ENCODE data around the gene SIPA1. TPM values are rescaled to one million over a fixed set of nuclear protein-coding genes. Genes with fewer than 3 reads are reported as not detected.

SIPA1 gene
- total and polyA plus RNA-seq, 2 of the 8 experiments (the other 6 are each of a cell fraction or from before 2014, with no cell fraction given): 35.3 to 72.2 TPM

GRCh38 chr11:65657426-65657825 lies 19.5 kb downstream of the SIPA1 start:
- CTCF ChIA-PET (ENCODE audit: partially characterized antibody): interaction anchor here (1.1 to 1.5 kb wide), 6 partner anchors 7 to 231 kb away, joined by 3 to 5 read pairs (median 4); partner anchors contain the start of genes FIBP and SIPA1

More at GRCh38 chr11:65657426-65657825, 19.5 kb downstream of the SIPA1 start:
- Histone ChIP-seq H3K79me2 (ENCODE audit: control insufficient read depth in 1 of 2, insufficient read depth in 2 of 2, low read length in 2 of 2) (peaks cover 0 to 14% of the 10 kb centered on the region in 2 experiments; a peak in 1 of 4 replicates), H3K4ac (replicated peaks; ENCODE audit: insufficient read length, low read depth, low read length) (no peak overlapping the region), H3K23me2 (ENCODE audit: low read depth, low read length) (peaks cover 4% of the 10 kb centered on the region; the same call in 1 of the 2 replicates), H2AK5ac (ENCODE audit: low read depth, low read length) (no peak overlapping the region), H3K4me2 (ENCODE audit: insufficient read depth in 1 of 2, low read depth in 2 of 2, low read length in 2 of 2) (no peak overlapping the region), H3K56ac (replicated peaks; ENCODE audit: insufficient read length, low read depth, low read length) (no peak overlapping the region), H3K4me3 (ENCODE audit: extremely low read depth in 1 of 4, insufficient read depth in 2 of 4, low read depth in 3 of 4, low read length in 4 of 4) (no peak overlapping the region), H4K91ac (replicated peaks; ENCODE audit: insufficient read length, low read length) (no peak overlapping the region), H3K18ac (ENCODE audit: extremely low read depth, low read length) (no peak overlapping the region), H3K79me1 (ENCODE audit: low read depth, low read length) (peaks cover 3% of the 10 kb centered on the region; the same call in 1 of the 2 replicates), H2AFZ (ENCODE audit: low read length) (no peak overlapping the region), H2BK15ac (ENCODE audit: low read length) (no peak overlapping the region), H2BK20ac (ENCODE audit: low read length) (no peak overlapping the region), H2BK5ac (ENCODE audit: low read depth, low read length) (no peak overlapping the region), H4K5ac (ENCODE audit: insufficient read length, low read depth, low read length) (no peak overlapping the region), H3K23ac (ENCODE audit: insufficient read length) (no peak overlapping the region), H3K14ac (ENCODE audit: insufficient read length) (no peak overlapping the region), H3K27ac (ENCODE audit: low read depth, low read length) (no peak overlapping the region), H3K9me3 (ENCODE audit: insufficient read depth in 2 of 2, low read depth in 1 of 2, low read length in 1 of 2) (no peaks in the 10 kb centered on the region), H4K8ac (ENCODE audit: extremely low read depth, insufficient read depth, low read length) (no peak overlapping the region), H2BK12ac (ENCODE audit: low read depth, low read length) (no peak overlapping the region), H3K9ac (replicated peaks in 1 of 4; ENCODE audit: extremely low read depth in 1 of 4, low read depth in 3 of 4, low read length in 3 of 4) (no peak overlapping the region), H3K27me3 (replicated peaks in 1 of 4; ENCODE audit: control insufficient read depth in 3 of 4, extremely low read depth in 1 of 4, insufficient read depth in 3 of 4, low read length in 3 of 4) (no peaks in the 10 kb centered on the region), H2BK120ac (replicated peaks; ENCODE audit: low read depth, low read length) (no peak overlapping the region), H3K36me3 (ENCODE audit: control insufficient read depth in 2 of 4, insufficient read depth in 4 of 4, low read length in 3 of 4) (peaks cover 32 to 58% (median 41%) of the 10 kb centered on the region in 4 experiments), H4K20me1 (replicated peaks in 1 of 2; ENCODE audit: control insufficient read depth in 1 of 2, insufficient read depth in 2 of 2, low read length in 2 of 2) (peaks cover 0 to 6% of the 10 kb centered on the region in 2 experiments), H3K4me1 (replicated peaks in 1 of 4; ENCODE audit: control insufficient read depth in 3 of 4, insufficient read depth in 4 of 4, low read length in 3 of 4) (peaks cover 0 to 10% (median 8%) of the 10 kb centered on the region in 4 experiments; a peak in 5 of 7 replicates)
- WGBS, 2 experiments (ENCODE audit: extremely low coverage in 1 of 2, insufficient coverage in 1 of 2, insufficient read length in 1 of 2, insufficient replicate concordance in 2 of 2, low coverage in 1 of 2, low lambda C conversion rate in 2 of 2, missing lambda C conversion rate in 1 of 2): 92% methylated on average over 7 of the region's 7 CpGs; no CpG with 5 or more reads in 1 of the 2 experiments
- POLR2A ChIA-PET (ENCODE audit: partially characterized antibody): interaction anchor here (0.6 to 8.9 kb wide), 4 partner anchors 11 to 753 kb away, joined by 3 to 58 read pairs (median 10); partner anchors contain the start of gene SIPA1
- no peak for FAIRE-seq
- TF ChIP-seq CEBPB (IDR thresholded peaks at IDR 0.05; ENCODE audit: low read depth, low read length) (no peak), CTCF (IDR thresholded peaks at IDR 0.05; ENCODE audit: control extremely low read depth in 1 of 3, insufficient read depth in 1 of 3, low read depth in 1 of 3, low read length in 3 of 3) (no peak), BACH1 (IDR thresholded peaks at IDR 0.05; ENCODE audit: low read length) (no peak), RNF2 (IDR thresholded peaks at IDR 0.05; ENCODE audit: borderline replicate concordance, low read depth, low read length, missing control alignments, poor library complexity, severe bottlenecking) (no peak), TAF7 (optimal IDR thresholded peaks at IDR 0.05; ENCODE audit: borderline replicate concordance, low read depth, low read length) (no peak), EGR1 (IDR thresholded peaks at IDR 0.05; ENCODE audit: borderline replicate concordance, low read depth, low read length) (no peak), MAFK (IDR thresholded peaks at IDR 0.05; ENCODE audit: low read depth, low read length) (no peak), CBX8 (IDR thresholded peaks at IDR 0.05; ENCODE audit: borderline replicate concordance, low read depth, low read length) (no peak), SP4 (IDR thresholded peaks at IDR 0.05; ENCODE audit: low read length) (no peak)
- no peak for DNase-seq (ENCODE audit: low read depth in 1 of 2, low spot score in 2 of 2)

All from H1 (cell line).